Prostate gland (tissue), 2 donors: Measurements from ENCODE around the gene CHSY1.

Experiments used
- CTCF ChIP-seq, 4 experiments: fragments of 200-600 bp in 2 of 4; fragments of 450-650 bp in 2 of 4; sonication (generic) in 2 of 4; IDR thresholded peaks; 1 replicate in 3 of 4; 2 replicates in 1 of 4; pipeline ENCODE4 v1.5.1; 2016 to 2019; ENCODE audit warnings: antibody characterized with exemption in 4 of 4, mild to moderate bottlenecking in 2 of 4, moderate library complexity in 2 of 4
- POLR2A ChIP-seq: fragments of 450-650 bp; IDR thresholded peaks from one replicate; pipeline ENCODE4 v1.6.1; 2016; ENCODE audit warnings: antibody characterized with exemption, mild to moderate bottlenecking
- POLR2AphosphoS5 ChIP-seq: sonication (generic); formaldehyde crosslinking; IDR thresholded peaks from one replicate; pipeline ENCODE4 v1.6.1; 2017; ENCODE audit warnings: antibody characterized with exemption

GRCh38 chr15:101140697-101141065 lies 111.2 kb downstream of the CHSY1 start:
- no peak for TF ChIP-seq CTCF (IDR thresholded peaks at IDR 0.05)
- TF ChIP-seq POLR2AphosphoS5: no peak
- no peak for TF ChIP-seq POLR2A
